Neural cell (in vitro differentiated cells): ENCODE measurements around the gene GRAMD1B. TPM values are rescaled to one million over a fixed set of nuclear protein-coding genes. Genes with fewer than 3 reads are reported as not detected.

Experiments used
- H2AFZ ChIP-seq: fragments of 200-600, 300-800 bp; sonication (generic), shearing (Covaris generic); 2 replicates; pipeline ENCODE4 v1.6.0; 2014; ENCODE audit warnings: low read depth, mild to moderate bottlenecking, antibody characterized with exemption, low read length, moderate library complexity
- H3F3A ChIP-seq: fragments of 200-600 bp; shearing (Covaris generic); 2 replicates; pipeline ENCODE4 v1.6.1; 2016; ENCODE audit warnings: mild to moderate bottlenecking, moderate library complexity, mixed read lengths, antibody characterized with exemption, low read length; ENCODE audit not compliant: insufficient read depth, poor library complexity, severe bottlenecking
- H3K27ac ChIP-seq: fragments of 200-600, 300-800 bp; sonication (generic), shearing (Covaris generic); 2 replicates; pipeline ENCODE4 v1.5.1; 2014; ENCODE audit warnings: mild to moderate bottlenecking, low read length, moderate library complexity
- H3K27me3 ChIP-seq: fragments of 300-800, 200-600 bp; sonication (generic), shearing (Covaris generic); 2 replicates; pipeline ENCODE4 v1.6.0; 2014; ENCODE audit warnings: mild to moderate bottlenecking, low read depth, low read length, moderate library complexity; ENCODE audit not compliant: insufficient read depth
- H3K36me3 ChIP-seq: fragments of 300-800, 200-600 bp; sonication (generic), shearing (Covaris generic); 2 replicates; pipeline ENCODE4 v1.5.1; 2014; ENCODE audit warnings: mild to moderate bottlenecking, antibody characterized with exemption, low read length, moderate library complexity; ENCODE audit not compliant: insufficient read depth
- H3K4me2 ChIP-seq: fragments of 300-800, 200-600 bp; sonication (generic), shearing (Covaris generic); 2 replicates; pipeline ENCODE4 v1.6.0; 2014; ENCODE audit warnings: mild to moderate bottlenecking, low read length
- H3K4me3 ChIP-seq: fragments of 300-800, 200-600 bp; sonication (generic), shearing (Covaris generic); 2 replicates; pipeline ENCODE4 v1.5.1; 2014; ENCODE audit warnings: mild to moderate bottlenecking, low read length, moderate library complexity
- H3K79me2 ChIP-seq: fragments of 200-600 bp; shearing (Covaris generic); replicated peaks from 2 replicates; pipeline ENCODE4 v1.6.0; 2014; ENCODE audit warnings: mild to moderate bottlenecking, low read length, moderate library complexity; ENCODE audit not compliant: insufficient read depth
- H3K9ac ChIP-seq: fragments of 300-800, 200-600 bp; sonication (generic), shearing (Covaris generic); 2 replicates; pipeline ENCODE4 v1.6.1; 2016; ENCODE audit warnings: mild to moderate bottlenecking, low read length, mixed read lengths
- H3K9me2 ChIP-seq: fragments of 200-600 bp; shearing (Covaris generic); 2 replicates; pipeline ENCODE4 v1.6.1; 2016; ENCODE audit warnings: mild to moderate bottlenecking, low read length, mixed read lengths; ENCODE audit not compliant: insufficient read depth
- H3K9me3 ChIP-seq: fragments of 200-600, 300-800 bp; sonication (generic), shearing (Covaris generic); 2 replicates; pipeline ENCODE4 v1.6.1; 2016; ENCODE audit warnings: mild to moderate bottlenecking, mixed run types, low read length, moderate library complexity, mixed read lengths
- H4K20me1 ChIP-seq: fragments of 200-600 bp; shearing (Covaris generic); 2 replicates; pipeline ENCODE4 v1.6.1; 2016; ENCODE audit warnings: mild to moderate bottlenecking, mixed run types; ENCODE audit not compliant: insufficient read depth
- CTCF ChIP-seq: fragments of 450-650 bp; IDR thresholded peaks from 2 replicates; pipeline ENCODE4 v1.5.1; 2014; ENCODE audit warnings: antibody characterized with exemption, mild to moderate bottlenecking, moderate library complexity; ENCODE audit not compliant: poor library complexity, severe bottlenecking
- EP300 ChIP-seq: fragments of 450-650 bp; conservative IDR thresholded peaks from 2 replicates; pipeline ENCODE4 v1.6.1; 2014; ENCODE audit warnings: antibody characterized with exemption, mild to moderate bottlenecking, moderate library complexity; ENCODE audit not compliant: poor library complexity, severe bottlenecking
- EZH2 ChIP-seq: fragments of 200-600, 300-800 bp; shearing (Covaris generic), sonication (generic); IDR thresholded peaks from 2 replicates; pipeline ENCODE4 v1.6.1; 2014; ENCODE audit warnings: antibody characterized with exemption, low read length, borderline replicate concordance, mild to moderate bottlenecking; ENCODE audit not compliant: insufficient read depth, poor library complexity, severe bottlenecking
- MXI1 ChIP-seq: fragments of 450-650 bp; conservative IDR thresholded peaks from 2 replicates; pipeline ENCODE4 v1.6.1; 2014; ENCODE audit warnings: antibody characterized with exemption, mild to moderate bottlenecking; ENCODE audit not compliant: poor library complexity, severe bottlenecking
- POLR2AphosphoS5 ChIP-seq: IDR thresholded peaks from 2 replicates; pipeline ENCODE4 v1.6.1; 2012
- RAD21 ChIP-seq: fragments of 450-650 bp; conservative IDR thresholded peaks from 2 replicates; pipeline ENCODE4 v1.6.1; 2014; ENCODE audit warnings: antibody characterized with exemption, mild to moderate bottlenecking, moderate library complexity
- SMC3 ChIP-seq: fragments of 450-650 bp; conservative IDR thresholded peaks from 2 replicates; pipeline ENCODE4 v1.6.1; 2014; ENCODE audit warnings: antibody characterized with exemption, mild to moderate bottlenecking, moderate library complexity; ENCODE audit not compliant: poor library complexity
- TAF1 ChIP-seq: IDR thresholded peaks from 2 replicates; pipeline ENCODE4 v1.6.1; 2012; ENCODE audit warnings: low read depth
- polyA plus RNA-seq: library from polyadenylated mRNA; depleted of rRNA; stranded (reverse); fragments of >200 nt; gene quantifications from 2 replicates; pipeline ENCODE4 v1.2.3, GENCODE V29; 2014
- TF ChIP-seq, protein P1 (sequence below): IDR thresholded peaks from 2 replicates; pipeline ENCODE4 v1.6.1; 2012; ENCODE audit warnings: borderline replicate concordance

GRAMD1B gene
- polyA plus RNA-seq, 1 donor from 2014 or later, result 1.5 TPM

DNA sequence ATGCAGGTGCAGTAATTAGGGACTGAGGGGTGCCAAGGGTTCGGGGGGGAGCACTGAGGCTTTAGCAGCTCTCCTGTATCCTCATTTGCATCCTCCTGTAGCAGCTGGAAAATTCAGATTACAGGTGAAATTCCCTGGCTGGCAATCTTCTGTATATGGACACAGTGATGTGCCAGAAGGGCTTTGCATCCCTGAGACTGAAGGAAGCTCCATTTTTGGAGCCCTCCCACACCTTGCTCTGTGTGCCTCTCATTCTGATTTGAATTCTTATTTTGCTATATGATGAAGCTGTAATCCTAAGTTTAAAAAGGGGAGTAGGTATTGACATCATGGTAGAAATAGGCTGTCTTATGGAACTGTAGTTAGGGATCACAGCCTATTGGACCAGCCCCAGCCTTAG, 177.7 kb downstream of the GRAMD1B start:
- Histone ChIP-seq H2AFZ (no peak overlapping the region), H3K27me3 (no peaks in the 10 kb centered on the region), H3K9ac (no peak overlapping the region), H3K4me2 (no peak overlapping the region), H3K4me3 (no peak overlapping the region), H3K27ac (no peak overlapping the region), H3K9me3 (no peaks in the 10 kb centered on the region), H3K79me2 (no peaks in the 10 kb centered on the region), H3K9me2 (no peaks in the 10 kb centered on the region), H3K36me3 (no peaks in the 10 kb centered on the region), H3F3A (no peaks in the 10 kb centered on the region), H4K20me1 (no peaks in the 10 kb centered on the region)
- TF ChIP-seq EZH2 (no peak), RAD21 (no peak), EP300 (no peak), TAF1 (no peak), CTCF (no peak), SMC3 (no peak), POLR2AphosphoS5 (no peak), MXI1 (no peak)
- TF ChIP-seq, protein P1, sequence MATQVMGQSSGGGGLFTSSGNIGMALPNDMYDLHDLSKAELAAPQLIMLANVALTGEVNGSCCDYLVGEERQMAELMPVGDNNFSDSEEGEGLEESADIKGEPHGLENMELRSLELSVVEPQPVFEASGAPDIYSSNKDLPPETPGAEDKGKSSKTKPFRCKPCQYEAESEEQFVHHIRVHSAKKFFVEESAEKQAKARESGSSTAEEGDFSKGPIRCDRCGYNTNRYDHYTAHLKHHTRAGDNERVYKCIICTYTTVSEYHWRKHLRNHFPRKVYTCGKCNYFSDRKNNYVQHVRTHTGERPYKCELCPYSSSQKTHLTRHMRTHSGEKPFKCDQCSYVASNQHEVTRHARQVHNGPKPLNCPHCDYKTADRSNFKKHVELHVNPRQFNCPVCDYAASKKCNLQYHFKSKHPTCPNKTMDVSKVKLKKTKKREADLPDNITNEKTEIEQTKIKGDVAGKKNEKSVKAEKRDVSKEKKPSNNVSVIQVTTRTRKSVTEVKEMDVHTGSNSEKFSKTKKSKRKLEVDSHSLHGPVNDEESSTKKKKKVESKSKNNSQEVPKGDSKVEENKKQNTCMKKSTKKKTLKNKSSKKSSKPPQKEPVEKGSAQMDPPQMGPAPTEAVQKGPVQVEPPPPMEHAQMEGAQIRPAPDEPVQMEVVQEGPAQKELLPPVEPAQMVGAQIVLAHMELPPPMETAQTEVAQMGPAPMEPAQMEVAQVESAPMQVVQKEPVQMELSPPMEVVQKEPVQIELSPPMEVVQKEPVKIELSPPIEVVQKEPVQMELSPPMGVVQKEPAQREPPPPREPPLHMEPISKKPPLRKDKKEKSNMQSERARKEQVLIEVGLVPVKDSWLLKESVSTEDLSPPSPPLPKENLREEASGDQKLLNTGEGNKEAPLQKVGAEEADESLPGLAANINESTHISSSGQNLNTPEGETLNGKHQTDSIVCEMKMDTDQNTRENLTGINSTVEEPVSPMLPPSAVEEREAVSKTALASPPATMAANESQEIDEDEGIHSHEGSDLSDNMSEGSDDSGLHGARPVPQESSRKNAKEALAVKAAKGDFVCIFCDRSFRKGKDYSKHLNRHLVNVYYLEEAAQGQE, result no peak

GRCh38 chr11:123608371-123608770, 178.3 kb downstream of the GRAMD1B start:
- Histone ChIP-seq H3K27me3 (no peaks in the 10 kb centered on the region), H3K4me3 (no peak overlapping the region), H3K4me2 (no peak overlapping the region), H2AFZ (no peak overlapping the region), H3K9ac (no peak overlapping the region), H3K27ac (no peak overlapping the region), H3K9me3 (no peaks in the 10 kb centered on the region), H4K20me1 (no peaks in the 10 kb centered on the region), H3K36me3 (no peaks in the 10 kb centered on the region), H3K79me2 (no peaks in the 10 kb centered on the region), H3K9me2 (no peaks in the 10 kb centered on the region), H3F3A (no peaks in the 10 kb centered on the region)
- TF ChIP-seq SMC3 (no peak), RAD21 (no peak)

- Histone ChIP-seq H4K20me1 (no peaks in the 10 kb centered on the region), H2AFZ (no peak overlapping the region), H3K36me3 (no peaks in the 10 kb centered on the region), H3K4me3 (no peak overlapping the region), H3K9ac (no peak overlapping the region), H3K9me3 (no peaks in the 10 kb centered on the region), H3K9me2 (no peaks in the 10 kb centered on the region), H3F3A (no peaks in the 10 kb centered on the region), H3K4me2 (no peak overlapping the region), H3K27me3 (no peaks in the 10 kb centered on the region), H3K79me2 (no peaks in the 10 kb centered on the region), H3K27ac (no peak overlapping the region)
- TF ChIP-seq CTCF (no peak), EZH2 (no peak), POLR2AphosphoS5 (no peak), SMC3 (no peak), MXI1 (no peak), TAF1 (no peak), EP300 (no peak), RAD21 (no peak)
- TF ChIP-seq, protein P1, result no peak
Measured at GRCh38 chr11:123608945-123609344, 178.9 kb downstream of the GRAMD1B start.
